Measurements from ENCODE around the gene PAX6.

The PAX6 gene

DNA sequence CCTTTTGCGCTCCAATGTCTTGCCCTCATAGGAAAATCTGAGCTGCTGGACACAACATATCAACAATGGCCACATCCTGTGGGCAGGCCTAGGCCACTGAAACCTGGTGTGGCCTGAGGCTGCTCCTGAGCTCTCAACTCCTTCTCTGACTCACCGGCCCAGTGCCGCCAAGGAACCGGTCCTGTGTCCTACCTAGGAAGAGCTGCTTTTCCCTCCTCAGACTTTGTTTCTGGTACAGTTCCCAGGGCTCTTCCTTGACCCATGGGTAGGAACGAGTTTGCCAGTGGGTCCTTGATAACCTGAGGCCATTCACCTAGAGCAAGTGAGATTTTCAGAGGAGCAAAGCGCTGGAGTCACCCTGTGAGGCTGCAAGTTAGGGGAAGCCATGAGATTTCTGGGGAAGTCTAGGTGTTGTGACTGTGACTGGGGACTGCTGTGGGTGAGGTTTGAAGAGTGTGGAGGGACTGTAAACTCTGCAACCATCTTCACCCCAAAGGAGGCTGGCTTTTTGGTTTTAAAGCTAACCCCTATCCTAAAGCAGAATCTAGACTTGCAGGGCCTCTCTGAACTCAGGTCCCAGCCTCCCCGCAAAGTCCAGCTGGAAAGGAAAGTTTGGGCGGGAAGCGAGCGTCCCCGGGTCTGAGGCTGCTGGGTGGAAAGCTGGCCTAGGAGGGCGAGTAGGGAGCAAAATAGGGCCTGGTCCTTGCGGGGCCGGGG lies 12.0 kb upstream of the PAX6 start:
- DNase-seq (ENCODE audit: low read depth in 2 of 3, low spot score in 2 of 3): no peak

DNA sequence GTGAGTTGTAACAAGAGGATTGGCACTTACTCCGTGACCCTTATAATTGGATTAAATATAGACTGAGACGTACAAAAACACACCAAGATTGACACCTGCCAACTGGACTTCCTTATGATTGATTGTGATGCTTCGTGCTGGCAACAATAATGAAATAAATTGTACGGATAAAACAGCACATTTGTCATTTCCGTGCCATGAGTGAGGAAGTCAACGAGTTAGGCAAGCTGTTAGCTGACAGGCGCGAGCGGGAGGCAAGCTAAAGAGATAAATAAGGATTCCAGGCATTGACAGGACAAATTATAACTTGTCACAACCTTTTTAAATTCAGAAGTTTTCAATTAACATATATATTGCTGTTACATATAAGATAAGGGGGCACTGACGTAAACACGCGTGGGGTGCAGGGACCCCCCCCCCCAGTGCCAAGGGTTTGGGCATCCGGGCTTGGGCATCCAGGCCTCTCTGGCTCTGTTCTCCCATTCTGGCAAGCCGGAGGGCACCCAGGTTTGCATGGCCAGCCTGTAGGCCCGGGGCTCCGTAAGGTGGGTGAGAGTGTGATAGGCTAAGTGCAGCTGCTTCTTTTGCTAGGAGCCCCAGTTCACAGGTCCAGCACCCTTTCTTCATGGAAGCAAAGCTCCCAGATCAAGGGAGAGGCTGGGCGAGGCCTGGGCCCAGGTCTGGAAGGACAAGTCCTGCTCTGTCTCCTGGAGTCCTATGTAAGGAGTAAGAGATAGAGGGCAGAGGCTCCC lies 11.2 kb upstream of the PAX6 start:
- no peak for DNase-seq (ENCODE audit: low read depth in 2 of 3, low spot score in 2 of 3)

DNA sequence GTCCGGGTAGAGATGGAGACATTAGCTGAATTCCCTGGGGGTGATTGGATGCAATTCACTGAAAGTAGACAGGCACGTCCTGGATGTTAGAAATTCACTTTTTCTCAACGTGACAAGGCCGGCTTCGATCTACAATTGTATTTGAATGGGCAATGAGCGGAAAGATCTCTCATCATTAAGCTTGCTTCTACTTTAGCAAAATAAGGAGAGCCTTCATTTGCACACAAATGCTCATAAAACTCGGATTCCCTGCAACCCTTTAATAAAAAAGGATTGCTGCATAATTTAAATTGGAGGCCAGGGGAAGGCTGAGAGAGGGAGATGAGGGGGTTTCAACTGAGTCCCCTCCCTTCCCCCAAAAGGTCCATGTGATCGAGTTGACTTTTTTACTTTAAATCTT lies 10.6 kb upstream of the PAX6 start:
- no peak for DNase-seq (ENCODE audit: low read depth in 2 of 3, low spot score in 2 of 3)

DNA sequence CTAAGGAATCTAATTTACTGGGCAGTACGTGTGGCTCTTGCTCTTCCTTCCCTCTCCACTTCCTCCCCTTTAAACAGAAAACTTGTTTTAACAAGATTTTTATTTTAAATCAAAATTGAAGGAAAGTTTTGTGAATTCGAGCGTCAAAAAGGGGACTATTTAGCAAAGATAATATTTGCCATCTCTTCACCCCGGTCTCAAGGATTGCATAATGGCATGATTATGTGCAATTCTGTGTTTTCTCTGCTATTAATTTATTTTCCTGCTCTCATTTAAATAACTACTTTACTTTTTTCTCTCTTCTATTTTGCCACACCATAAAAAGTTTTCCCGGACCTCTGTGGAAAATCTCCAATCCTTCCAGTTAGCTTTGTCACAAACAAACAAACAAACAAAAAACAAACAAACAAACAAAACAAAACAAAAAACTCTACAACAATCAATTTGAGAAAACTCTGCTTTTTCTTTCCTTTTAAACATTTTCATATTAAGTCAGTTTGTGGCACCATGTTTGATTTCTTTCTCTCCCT lies 10.2 kb upstream of the PAX6 start:
- no peak for DNase-seq (ENCODE audit: low read depth in 2 of 3, low spot score in 2 of 3)

DNA sequence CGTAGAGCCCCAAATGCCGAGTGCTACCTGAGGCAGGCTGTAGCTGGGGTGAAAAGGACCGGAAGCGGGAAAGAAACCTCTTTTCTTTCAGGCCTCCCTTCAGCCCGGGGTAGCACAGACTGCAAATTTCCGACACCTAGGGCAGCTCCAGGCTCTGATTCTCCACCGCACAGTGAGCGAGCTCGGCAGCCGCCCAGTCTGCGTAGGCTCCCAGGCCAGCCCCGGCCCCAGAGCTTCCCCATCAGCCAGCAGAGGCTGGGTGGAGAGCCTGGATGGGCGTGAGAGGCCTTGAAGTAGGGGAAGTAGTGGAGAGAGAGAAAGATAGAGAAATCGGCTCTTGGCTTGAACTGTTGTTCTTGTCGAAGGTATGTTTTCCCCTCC lies 9.3 kb upstream of the PAX6 start:
- no peak for DNase-seq (ENCODE audit: low read depth in 2 of 3, low spot score in 2 of 3)

DNA sequence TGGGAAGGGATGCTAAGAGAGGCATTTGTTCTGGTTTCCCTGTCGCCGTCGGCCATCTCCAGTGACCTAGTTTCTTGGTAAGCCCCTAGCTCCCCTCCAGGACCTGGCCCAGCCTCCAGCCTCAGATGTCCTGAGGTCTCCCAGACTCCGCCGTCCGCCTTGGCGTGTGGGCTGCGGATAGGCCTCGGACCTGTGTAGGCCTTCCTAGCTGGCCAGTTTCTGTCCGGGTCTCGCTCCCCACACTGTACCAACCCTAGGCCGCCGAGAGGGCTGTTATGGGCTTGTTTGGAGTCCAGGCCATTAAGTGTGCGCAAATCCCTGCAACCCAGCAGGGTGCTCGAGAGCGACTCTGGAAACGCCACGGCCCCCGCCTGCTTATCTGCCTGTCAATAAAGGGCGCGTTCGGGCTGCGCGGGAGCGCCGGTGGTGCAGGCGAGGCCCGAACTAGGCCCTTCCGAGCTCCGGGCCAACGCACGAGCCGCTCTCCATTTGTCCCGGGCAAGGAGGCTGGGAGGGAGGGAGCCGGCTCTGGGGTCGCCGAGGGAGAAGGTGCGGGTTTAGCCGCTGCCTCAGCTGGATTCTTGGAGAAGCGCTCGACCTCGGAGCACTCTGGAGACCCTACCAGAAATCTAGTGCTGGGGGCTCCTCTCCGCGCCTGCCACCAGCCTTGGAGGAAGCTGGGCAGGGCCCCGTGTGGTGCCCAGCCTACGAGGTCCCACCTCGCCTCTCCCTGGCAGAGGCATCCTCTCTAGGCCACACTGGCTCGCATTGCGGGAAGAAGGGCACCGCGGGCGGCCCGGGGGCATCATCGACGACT lies 8.7 kb upstream of the PAX6 start:
- DNase-seq (ENCODE audit: low read depth in 2 of 3, low spot score in 2 of 3): no peak

DNA sequence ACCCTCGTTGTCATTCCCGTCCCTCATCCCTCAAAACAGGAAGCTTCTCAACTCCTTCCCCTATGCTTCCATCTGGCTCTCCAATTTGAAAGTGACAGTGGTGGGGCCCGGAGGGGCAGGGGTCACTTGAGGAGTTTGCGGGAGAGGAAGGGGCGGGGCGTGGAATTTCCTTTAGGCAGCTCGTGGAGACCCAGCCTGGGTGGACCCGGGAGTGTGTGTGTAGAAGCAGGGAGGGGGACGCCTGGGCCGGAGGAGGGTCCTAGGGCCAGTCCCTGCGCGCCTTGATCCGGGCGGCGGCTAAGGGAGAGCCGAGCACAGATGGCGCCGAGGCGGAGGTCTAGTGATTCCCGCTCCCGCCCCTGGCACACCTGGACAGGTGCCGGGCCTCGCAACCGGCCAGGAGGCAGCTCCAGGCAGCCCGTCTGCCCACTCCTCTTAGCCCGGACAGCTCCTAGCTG lies 7.8 kb upstream of the PAX6 start:
- no peak for DNase-seq (ENCODE audit: low read depth in 2 of 3, low spot score in 2 of 3)

DNA sequence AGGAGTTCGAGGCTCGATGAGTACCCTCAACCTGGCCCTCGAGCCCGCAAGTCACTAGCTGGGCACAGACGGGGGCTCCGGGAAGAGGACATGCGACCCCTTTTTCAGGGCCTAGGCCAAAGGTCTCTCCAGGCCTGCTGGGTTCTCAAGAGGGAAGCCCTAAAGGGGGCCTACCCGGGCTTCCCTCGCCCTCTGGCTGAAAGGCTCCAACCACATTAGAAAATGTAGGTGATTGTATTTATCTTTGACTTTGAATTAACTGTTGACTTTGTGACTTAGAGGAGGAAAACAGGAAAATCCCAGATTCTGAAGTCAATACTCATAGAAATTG lies 7.3 kb upstream of the PAX6 start:
- no peak for DNase-seq (ENCODE audit: low read depth in 2 of 3, low spot score in 2 of 3)

DNA sequence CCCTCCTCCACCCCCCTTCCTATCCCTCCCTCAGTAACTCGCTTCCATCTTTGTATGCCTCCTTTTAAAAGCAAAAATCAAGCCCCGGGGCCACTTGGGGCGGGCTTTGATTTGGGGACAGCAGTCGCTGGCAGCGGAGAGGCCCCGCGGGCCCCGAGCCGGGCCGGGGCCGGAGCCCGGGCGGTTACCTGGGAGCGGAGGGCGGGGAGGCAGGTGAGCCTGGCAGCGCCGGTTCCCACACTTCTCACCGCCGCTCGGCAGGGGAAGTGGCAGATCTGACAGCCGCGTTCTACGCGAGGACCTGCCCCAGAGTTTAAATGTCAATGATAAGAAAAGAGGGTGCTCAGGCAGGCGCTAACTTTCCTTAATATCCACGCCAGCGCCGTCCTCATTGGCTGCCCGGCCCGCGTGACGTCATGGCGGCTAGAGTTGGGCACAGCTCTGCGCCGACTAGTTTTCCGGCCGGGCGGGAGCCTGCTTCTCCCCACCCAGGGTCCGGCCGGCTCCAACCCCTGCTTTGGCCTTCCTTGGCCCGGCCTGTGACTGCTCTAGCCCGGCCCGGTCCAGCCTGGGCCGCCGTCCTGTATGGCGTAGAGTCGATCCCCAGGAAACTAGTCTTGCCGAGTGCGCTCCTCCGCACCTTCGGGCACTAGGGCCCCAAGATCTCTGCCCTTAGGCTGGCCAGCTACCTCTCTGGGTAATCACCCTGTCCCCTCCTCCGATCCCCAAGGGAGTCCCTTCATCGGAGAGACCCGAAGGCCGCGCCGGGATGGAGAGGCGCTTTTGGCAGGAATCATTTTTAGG lies 6.7 kb upstream of the PAX6 start:
- DNase-seq (ENCODE audit: low read depth in 2 of 3, low spot score in 2 of 3): no peak

DNA sequence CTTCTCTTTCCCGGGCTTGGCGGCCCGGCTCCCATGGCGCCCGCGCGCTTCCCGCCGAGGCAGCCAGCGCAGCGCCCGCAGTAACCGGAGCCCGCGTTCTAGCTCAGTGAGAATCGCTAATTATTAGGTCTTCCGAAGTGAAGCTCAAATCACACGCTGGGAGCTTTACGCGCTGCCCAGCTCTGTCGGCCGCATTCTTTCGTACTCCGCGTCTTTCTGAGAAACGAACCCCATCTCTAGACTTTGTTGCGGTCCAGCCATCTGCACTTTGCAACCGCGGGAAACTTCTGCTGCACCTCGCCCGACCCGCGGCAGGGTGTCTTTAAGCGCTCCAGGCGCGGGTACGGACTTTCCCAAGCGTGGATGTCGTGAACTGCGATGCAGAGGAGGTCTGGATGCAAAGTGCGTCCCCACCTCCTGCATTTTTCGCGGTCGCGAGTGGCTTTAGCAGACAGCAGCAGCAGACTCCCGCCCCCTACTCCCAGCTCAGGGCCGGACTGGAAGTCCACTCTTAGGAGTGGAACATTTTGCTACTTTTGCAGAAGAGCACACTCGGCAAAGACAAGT lies 6.0 kb upstream of the PAX6 start:
- DNase-seq (ENCODE audit: low read depth in 2 of 3, low spot score in 2 of 3): no peak

DNA sequence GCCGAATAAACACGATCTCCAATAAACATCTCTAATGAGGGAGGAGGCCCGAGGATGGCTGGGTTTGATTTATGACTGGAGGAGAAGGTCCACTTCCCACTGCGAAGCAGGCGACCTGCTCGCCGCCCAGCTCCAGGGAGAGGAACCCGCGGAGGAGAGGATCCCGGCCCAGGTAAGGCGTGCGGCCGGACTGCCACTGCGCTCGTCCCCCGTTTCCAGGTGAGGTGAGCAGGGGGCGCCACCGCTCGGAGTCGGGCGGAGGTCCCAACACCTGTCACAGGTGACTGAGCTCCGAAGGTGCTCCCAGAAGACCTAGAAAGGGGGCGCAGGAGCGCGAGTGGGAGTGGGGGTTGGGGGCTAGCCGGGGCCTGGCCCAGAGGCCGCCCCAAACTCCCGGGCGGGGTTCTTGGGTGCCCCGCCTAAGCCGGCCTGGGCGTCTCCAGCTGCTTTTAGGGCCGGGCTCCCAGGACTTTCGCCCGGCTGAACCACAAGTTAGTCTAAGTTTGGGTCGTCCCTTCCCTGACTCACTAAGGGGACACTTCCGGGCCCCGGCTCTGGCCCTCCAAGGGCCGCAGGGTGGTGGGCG lies 5.4 kb upstream of the PAX6 start:
- DNase-seq (ENCODE audit: low read depth in 2 of 3, low spot score in 2 of 3): no peak

DNA sequence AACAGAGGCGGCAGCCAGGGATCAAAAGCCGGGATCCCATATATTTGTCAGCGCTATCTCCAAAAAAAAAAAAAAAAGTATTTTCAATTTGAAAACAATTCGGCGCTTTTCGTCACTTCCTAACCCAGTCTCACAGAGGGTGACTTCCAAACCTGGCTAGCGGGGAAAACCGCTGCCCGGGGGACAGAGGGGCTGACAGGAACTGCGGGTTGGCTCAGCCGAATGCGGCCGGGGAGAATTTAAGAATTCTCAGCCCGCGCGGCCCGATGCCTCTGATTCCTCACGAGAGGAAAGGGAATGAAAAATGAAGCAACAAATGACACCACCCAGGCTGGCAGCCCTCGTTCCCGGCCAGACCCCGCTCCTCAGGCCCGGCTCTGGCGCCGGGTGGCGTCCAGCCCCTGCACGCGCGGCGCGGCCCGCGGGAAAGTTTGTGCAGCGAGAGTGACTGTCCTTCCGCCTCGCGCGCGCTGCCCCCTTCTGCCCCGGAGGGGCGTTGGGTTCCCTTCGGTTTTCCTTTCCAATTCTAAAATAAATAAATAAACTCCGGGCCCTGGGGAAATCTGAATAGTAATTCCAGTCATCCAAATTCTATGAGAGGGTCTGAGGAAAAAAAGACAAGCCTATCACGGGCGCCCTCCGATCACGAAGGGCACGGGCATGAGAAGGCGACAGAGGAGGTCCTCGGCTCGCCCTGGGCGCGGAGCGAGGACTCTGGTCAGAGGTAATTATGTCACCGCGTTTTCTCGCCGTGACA lies 4.8 kb upstream of the PAX6 start:
- DNase-seq (ENCODE audit: low read depth in 2 of 3, low spot score in 2 of 3): no peak

DNA sequence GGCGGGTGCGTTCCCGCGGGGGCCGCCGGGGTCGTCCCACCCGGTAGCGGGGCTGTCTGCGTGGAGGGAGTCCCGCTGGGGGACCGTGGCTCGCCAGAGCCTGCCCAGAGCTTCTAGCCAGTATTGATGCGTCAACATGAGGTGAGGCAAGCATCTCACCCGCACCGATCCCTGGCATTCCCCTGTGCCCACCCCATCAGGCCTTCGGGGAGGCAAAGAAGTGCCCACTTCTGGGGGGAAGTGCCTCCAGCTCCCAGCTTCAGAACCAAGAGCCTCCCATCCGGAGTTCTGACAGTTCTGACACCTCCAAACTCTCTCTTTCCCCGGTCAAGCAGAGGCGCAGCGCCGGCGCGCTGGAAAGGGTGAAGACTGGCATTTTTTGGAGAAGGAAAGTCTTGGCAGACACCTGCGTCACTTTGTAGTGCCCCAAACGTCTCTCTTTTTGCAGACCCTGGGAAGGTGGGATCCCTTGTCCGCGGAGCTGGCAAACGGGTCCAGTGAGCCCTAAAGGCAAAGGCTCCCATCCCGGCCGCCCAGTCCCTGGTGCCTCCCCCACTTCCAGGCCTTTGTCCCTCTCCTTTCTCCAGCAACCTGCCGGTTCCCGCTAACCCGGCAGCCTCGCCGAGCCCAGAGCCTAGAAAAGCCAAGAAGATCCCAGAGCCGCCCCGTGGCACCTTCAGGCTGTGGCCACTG lies 3.2 kb upstream of the PAX6 start:
- no peak for DNase-seq (ENCODE audit: low read depth in 2 of 3, low spot score in 2 of 3)

DNA sequence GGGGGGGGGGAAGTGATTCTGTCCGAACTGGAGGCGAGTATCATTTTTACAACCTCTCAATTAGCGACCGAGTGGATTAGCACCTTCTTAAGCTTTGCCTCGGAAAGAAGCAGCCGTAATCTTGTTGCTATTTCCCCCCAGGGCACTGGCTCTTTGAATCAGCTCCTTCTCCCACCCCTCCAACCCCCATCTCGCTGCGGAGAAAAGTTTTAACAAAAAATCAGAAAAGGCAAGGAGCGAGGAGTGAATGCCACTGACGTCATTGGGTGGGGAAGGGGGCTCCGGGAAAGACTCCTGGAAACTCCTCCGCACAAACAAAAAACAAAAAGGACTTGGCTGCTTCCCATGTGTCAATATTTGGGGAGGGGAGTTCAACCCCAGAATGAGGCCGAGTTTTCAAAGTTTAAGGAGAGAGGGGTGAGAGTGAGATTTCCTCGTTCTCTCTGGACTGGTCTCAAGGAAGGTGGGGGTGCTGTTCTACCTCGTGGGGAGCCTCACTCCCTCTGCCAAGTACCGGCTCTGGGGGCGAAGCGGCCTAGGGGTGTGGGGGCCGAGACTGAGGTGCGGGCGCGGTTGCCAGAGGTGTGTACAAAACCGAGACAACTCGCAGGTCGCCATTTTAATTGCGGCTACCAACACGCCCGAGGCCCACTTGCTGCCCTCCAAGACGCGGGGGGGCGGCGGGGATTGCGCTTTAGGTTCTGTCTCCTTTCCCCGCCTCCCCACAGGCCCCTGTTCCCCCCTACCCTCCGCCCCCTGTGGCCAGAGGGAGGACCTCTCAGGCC lies 2.5 kb upstream of the PAX6 start:
- DNase-seq (ENCODE audit: low read depth in 2 of 3, low spot score in 2 of 3): no peak

DNA sequence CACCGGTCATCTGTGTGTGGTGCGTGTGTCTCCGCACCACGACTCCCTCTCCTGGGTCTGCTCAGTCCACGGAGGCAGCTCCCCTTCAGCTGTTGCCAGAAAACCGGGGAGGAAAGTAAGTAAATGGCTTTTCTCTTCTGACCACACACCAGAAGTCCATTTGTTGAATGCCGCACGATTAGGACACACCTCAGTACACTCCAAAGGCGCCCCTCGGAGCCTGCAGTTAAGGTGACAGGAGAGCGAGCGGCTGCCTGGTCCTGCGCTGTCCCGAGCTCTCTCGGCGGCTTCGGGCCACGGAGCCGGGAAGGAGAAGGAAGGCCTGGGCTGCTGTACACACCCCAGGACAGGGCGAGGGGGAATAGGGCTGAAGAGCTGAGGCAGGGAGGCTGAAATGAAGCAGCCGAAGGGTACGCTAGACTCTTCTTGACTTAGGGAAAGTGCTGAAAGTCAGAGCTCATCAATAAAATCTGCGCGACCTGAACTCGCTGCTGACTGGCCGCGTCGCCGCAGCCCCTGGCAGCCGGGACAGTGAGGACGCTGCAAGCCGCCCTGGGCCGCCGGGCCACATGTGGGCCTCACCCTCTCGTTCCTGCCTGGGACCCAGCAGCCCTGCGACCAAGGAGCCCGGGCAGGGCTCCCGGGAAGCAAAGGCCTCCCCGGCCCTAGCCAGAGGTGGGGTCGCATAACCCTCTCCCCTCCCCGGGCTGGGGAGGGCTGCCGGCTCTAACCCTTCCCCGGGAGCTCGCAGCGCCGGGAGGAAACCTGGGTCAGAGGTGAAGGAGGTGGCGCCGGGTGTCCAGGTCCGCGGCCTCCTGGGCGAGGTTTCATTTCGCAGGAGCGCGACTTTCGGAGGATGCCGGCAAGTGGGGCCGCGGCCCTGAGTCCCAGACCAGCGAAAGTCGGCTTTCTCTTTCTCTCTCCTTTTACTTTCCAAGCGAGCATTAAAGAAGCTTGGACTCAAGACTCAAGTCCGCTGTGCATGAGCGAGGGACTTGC lies 1.6 kb upstream of the PAX6 start:
- no peak for DNase-seq (ENCODE audit: low read depth in 2 of 3, low spot score in 2 of 3)

DNA sequence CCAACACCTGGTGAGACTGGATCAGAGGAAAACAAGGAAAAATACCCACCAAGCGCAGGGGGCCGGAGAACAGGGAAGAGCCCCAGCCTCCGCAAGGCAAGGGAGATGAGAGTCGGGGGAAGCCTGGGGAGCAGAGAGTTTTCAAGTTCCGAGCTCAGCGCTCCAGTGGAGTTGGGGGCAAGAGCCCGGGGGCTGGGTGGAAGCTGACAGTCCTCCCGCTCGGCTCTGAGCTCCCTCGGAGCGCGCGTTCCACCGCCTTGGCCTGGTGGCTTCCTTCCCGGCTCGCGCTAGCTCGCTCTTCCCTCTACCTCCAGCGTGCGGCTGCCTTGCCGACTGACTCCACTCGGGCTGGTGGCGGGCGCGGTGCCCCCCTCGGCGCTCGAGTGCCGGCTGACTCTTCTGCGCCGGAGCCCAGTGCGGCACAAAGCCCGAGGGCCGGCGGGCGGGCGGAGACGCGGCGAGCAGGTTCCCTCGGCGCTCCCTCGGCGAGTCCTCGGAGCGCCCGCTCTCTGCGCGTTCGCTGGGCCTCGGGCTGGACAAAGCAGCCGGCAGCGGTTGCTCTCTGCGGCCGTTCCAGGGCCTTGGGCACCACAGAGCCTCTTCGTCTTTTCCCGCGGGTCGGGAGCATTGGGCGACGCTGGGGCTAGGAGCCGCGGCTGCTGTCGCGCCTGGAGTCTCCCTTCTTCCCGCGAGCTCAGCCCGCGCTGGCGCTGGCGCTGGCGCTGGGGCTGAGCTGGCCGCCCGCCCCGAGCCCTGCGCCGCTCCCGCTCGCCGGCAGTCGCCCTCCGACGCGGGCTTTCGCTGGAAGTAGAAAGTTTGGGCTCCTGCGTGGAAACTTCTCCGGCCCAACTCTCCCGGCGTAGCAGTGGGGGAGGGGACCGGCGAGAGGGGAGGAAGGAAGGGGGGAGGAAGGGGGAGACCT lies 1.0 kb downstream of the PAX6 start:
- DNase-seq (ENCODE audit: low read depth in 2 of 3, low spot score in 2 of 3): no peak
